SK-N-SH (cell line): ENCODE data around the gene ERGIC1. TPM values are rescaled to one million over a fixed set of nuclear protein-coding genes. Genes with fewer than 3 reads are reported as not detected.

Experiments
- CTCF ChIA-PET: fragments of 300-600, 350-600 bp; formaldehyde crosslinking; extraction: SDS; loops from one replicate; lab custom pipeline; 2021; lab: Yijun Ruan, JAX
- POLR2A ChIA-PET: fragments of 350-600 bp; sonication (Branson Sonifier 250); formaldehyde crosslinking; extraction: SDS; loops from one replicate; lab custom pipeline; 2020; ENCODE audit warnings: antibody characterized with exemption, inconsistent platforms; lab: Yijun Ruan, JAX
- DNase-seq: peaks from one replicate; pipeline ENCODE4 v3.0.0; 2012
- H2AFZ ChIP-seq: fragments of 200-600 bp; sonication (generic); 2 replicates; pipeline ENCODE4 v1.8.1; 2016; ENCODE audit warnings: antibody characterized with exemption, mild to moderate bottlenecking, low read depth
- H3F3A ChIP-seq: fragments of 200-600 bp; sonication (generic); replicated peaks from 2 replicates; pipeline ENCODE3; 2016; ENCODE audit warnings: antibody characterized with exemption, mild to moderate bottlenecking; ENCODE audit not compliant: insufficient read depth
- H3K27ac ChIP-seq, 2 experiments: fragments of 200-500 bp in 1 of 2; fragments of 200-600 bp in 1 of 2; sonication (Bioruptor generic) in 1 of 2; sonication (generic), shearing (Covaris generic) in 1 of 2; 2 replicates each; pipeline versions ENCODE4 v1.5.1 to v1.6.1; 2014 to 2016; ENCODE audit warnings: low read depth in 2 of 2, inconsistent platforms in 1 of 2, low read length in 1 of 2, mild to moderate bottlenecking in 1 of 2, mixed read lengths in 1 of 2
- H3K27me3 ChIP-seq: fragments of 200-600 bp; sonication (generic), shearing (Covaris generic); 2 replicates; pipeline ENCODE4 v1.6.1; 2016; ENCODE audit warnings: mixed run types; ENCODE audit not compliant: insufficient read depth
- H3K36me3 ChIP-seq, 2 experiments: fragments of 200-500 bp in 1 of 2; fragments of 200-600 bp in 1 of 2; sonication (Bioruptor generic) in 1 of 2; sonication (generic) in 1 of 2; replicated peaks in 1 of 2; 2 replicates each; pipeline versions ENCODE3 to v1.5.1; 2014 to 2016; ENCODE audit warnings: low read length in 1 of 2, mild to moderate bottlenecking in 1 of 2; ENCODE audit not compliant: insufficient read depth in 2 of 2, control insufficient read depth in 1 of 2
- H3K4me1 ChIP-seq, 2 experiments: fragments of 200-500 bp in 1 of 2; fragments of 200-600 bp in 1 of 2; sonication (Bioruptor generic) in 1 of 2; sonication (generic), shearing (Covaris generic) in 1 of 2; 2 replicates each; pipeline versions ENCODE4 v1.5.1 to v1.6.1; 2014 to 2016; ENCODE audit warnings: low read depth in 1 of 2, low read length in 1 of 2, mixed run types in 1 of 2; ENCODE audit not compliant: insufficient read depth in 2 of 2, control insufficient read depth in 1 of 2
- H3K4me2 ChIP-seq: fragments of 200-600 bp; sonication (generic), shearing (Covaris generic); 2 replicates; pipeline ENCODE4 v1.6.1; 2017; ENCODE audit warnings: mixed run types
- H3K4me3 ChIP-seq, 2 experiments: fragments of 200-500 bp in 1 of 2; fragments of 200-600 bp in 1 of 2; sonication (Bioruptor generic) in 1 of 2; sonication (generic), shearing (Covaris generic) in 1 of 2; 2 replicates each; pipeline versions ENCODE4 v1.5.1 to v1.8.1; 2014 to 2016; ENCODE audit warnings: low read depth in 2 of 2, inconsistent platforms in 1 of 2, low read length in 1 of 2, mild to moderate bottlenecking in 1 of 2, mixed read lengths in 1 of 2, moderate library complexity in 1 of 2
- H3K79me2 ChIP-seq: fragments of 200-600 bp; sonication (generic); 2 replicates; pipeline ENCODE4 v1.8.1; 2017; ENCODE audit warnings: mild to moderate bottlenecking; ENCODE audit not compliant: insufficient read depth
- H3K9ac ChIP-seq: fragments of 200-600 bp; sonication (generic); 2 replicates; pipeline ENCODE4 v1.6.1; 2017; ENCODE audit warnings: mixed run types
- H3K9me2 ChIP-seq: fragments of 200-600 bp; sonication (generic); 2 replicates; pipeline ENCODE4 v1.6.1; 2017; ENCODE audit warnings: mixed run types
- H3K9me3 ChIP-seq: fragments of 200-600 bp; sonication (generic); 2 replicates; pipeline ENCODE4 v1.6.1; 2017; ENCODE audit warnings: mixed run types, mild to moderate bottlenecking, moderate library complexity
- H4K20me1 ChIP-seq: fragments of 200-600 bp; sonication (generic); 2 replicates; pipeline ENCODE4 v1.6.1; 2017; ENCODE audit warnings: mild to moderate bottlenecking, mixed run types; ENCODE audit not compliant: insufficient read depth
- EP300 ChIP-seq, 2 experiments: IDR thresholded peaks; 2 replicates each; pipeline versions ENCODE4 v1.4.0 to v1.6.1; 2012; ENCODE audit warnings: borderline replicate concordance in 1 of 2, low read depth in 1 of 2, low read length in 1 of 2
- EZH2phosphoT487 ChIP-seq: fragments of 200-600 bp; sonication (generic); IDR thresholded peaks from 2 replicates; pipeline ENCODE4 v1.6.1; 2017; ENCODE audit warnings: low read depth, mixed run types, mild to moderate bottlenecking, antibody characterized with exemption, moderate library complexity, borderline replicate concordance
- FOSL2 ChIP-seq: IDR thresholded peaks from 2 replicates; pipeline ENCODE4 v1.4.0; 2012; ENCODE audit warnings: low read depth, mild to moderate bottlenecking, moderate library complexity, borderline replicate concordance
- FOXJ3 ChIP-seq: sonication (generic); formaldehyde crosslinking; IDR thresholded peaks from 2 replicates; pipeline ENCODE4 v1.5.1; 2020; ENCODE audit warnings: mild to moderate bottlenecking, missing genetic modification reagents
- JUND ChIP-seq: IDR thresholded peaks from 2 replicates; pipeline ENCODE4 v1.4.0; 2012
- RAD21 ChIP-seq: IDR thresholded peaks from 2 replicates; pipeline ENCODE4 v1.6.1; 2012; ENCODE audit warnings: mild to moderate bottlenecking, low read length
- RFX5 ChIP-seq: IDR thresholded peaks from 2 replicates; pipeline ENCODE4 v1.6.1; 2012; ENCODE audit warnings: mild to moderate bottlenecking, improper control_type of control experiment, low read length
- RXRA ChIP-seq: IDR thresholded peaks from 2 replicates; pipeline ENCODE4 v1.4.0; 2012; ENCODE audit warnings: low read depth, mild to moderate bottlenecking, borderline replicate concordance
- TCF12 ChIP-seq: IDR thresholded peaks from 2 replicates; pipeline ENCODE4 v1.4.0; 2012
- WGBS: methylation state at CpG from one replicate; pipeline ENCODE4 v1.1.6; 2017; ENCODE audit warnings: low lambda C conversion rate; 5-methylcytosine and 5-hydroxymethylcytosine counted together
- polyA plus RNA-seq, 3 experiments: library from polyadenylated mRNA; depleted of rRNA; stranded (reverse); fragments of >200 nt; gene quantifications; 2 replicates each; pipeline ENCODE4 v1.2.3, GENCODE V29; 2012

Gene ERGIC1
- polyA plus RNA-seq, 1 of the 3 experiments (the other 2 are of a cell fraction), result 101 TPM

DNA sequence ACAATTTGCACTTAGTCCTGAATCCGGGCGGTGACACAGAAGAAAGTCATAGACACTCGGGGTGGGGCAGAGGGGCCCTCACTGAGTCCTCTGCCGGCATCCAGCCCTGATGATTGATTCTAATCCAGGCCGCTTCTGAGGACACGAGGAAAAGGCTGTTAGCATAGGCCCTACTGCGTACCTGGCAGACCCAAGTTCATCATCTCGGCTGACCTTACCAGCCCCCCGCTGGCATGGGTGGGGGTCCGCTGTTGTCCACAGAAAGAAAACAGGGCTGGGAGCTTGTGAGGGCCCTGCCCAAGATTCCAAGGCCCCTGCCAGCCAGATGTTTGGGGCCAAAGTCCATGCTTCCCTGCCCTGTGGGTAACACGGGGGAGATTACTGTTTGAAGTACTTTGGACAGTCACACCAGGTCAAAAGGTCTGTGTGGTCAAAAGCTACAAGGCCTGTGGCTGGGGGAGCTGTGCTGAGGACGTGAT lies 24.5 kb downstream of the ERGIC1 start:
- H4K20me1 ChIP-seq, result no peaks in the 10 kb centered on the region
- TF ChIP-seq FOXJ3 (no peak), RXRA (no peak)
- TF ChIP-seq, all 33 proteins: peak for 0
- Histone ChIP-seq H3K36me3 (peaks cover 0 to 7% of the 10 kb centered on the region in 2 experiments), H3K27ac (peak overlapping the region in 1 of 2 experiments; percentile 72; a peak in 2 of 4 replicates), H3F3A (no peaks in the 10 kb centered on the region), H3K9me2 (no peaks in the 10 kb centered on the region), H3K27me3 (no peaks in the 10 kb centered on the region), H3K4me3 (no peak overlapping the region), H3K9me3 (no peaks in the 10 kb centered on the region), H3K9ac (peak overlapping the region; percentile 48; the same call in 1 of the 2 replicates), H3K79me2 (peaks cover 73% of the 10 kb centered on the region), H3K4me2 (peak overlapping the region; percentile 25; the same call in 1 of the 2 replicates), H3K4me1 (peaks cover 20 to 22% of the 10 kb centered on the region in 2 experiments; a peak in 2 of 4 replicates), H2AFZ (no peak overlapping the region)
- ChIA-PET CTCF (interaction anchor here (1.6 kb wide), 1 partner anchor 142 kb away, joined by 6 read pairs; no protein-coding TSS in a partner anchor), POLR2A (interaction anchor here (0.7 kb wide), 1 partner anchor 286 kb away, joined by 3 read pairs; no protein-coding TSS in a partner anchor)
- no peak for DNase-seq
- whole genome bisulfite sequencing, result 86% methylated on average over 12 of the region's 12 CpGs

DNA sequence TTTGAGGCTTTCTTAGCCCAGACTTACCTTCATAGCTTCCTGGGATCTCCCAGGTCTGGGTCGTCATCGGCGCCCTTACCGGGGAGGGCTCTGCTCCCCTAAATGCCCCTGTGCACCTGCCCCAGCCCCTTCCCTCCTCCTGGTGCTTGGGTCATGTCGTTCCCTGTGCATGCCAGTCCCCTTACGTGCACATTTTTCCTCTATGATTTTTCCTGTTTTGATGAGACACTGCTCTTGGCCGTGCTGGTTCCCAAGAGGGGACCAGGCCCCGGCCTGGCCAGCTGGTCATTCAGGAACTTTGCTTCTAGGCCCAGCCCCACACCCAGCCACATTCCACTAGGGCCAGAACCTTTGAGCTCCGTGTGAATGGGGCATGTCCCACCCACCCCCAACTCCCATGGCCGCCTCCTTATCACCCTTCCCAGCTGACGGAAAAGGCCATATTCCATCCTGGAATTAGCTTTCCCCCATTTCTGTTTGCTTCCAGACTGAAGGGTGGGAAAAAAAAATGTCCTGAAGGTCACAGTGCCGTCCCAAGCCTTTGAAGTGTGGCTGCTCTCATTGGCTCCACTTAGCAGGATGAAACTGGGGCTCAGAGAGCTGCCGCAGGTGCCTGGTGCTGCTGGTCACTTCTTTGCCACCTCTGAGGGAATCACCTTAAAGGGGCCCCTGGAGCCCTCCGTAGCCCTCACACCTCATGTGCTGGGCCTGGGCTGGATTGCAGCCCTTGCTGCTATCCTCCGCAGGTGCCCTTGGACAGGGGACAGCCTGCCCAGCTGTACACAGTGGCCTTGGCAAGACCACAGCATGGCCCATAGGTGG lies 25.1 kb downstream of the ERGIC1 start:
- 57% methylated on average over 12 of the region's 15 CpGs for WGBS
- H3K4me3 ChIP-seq, result no peak overlapping the region
- H3K4me2 ChIP-seq, result peak overlapping the region; percentile 25; the same call in 1 of the 2 replicates
- H3F3A ChIP-seq, result no peaks in the 10 kb centered on the region
- no peak overlapping the region for H2AFZ ChIP-seq
- TF ChIP-seq RFX5 (no peak), RXRA (0 out of 2 replicates have a peak, but pooled peaks have one; percentile 32), EP300 (IDR thresholded peaks at IDR 0.05; ENCODE audit: borderline replicate concordance in 1 of 2, low read depth in 1 of 2, low read length in 1 of 2) (peak in 1 of 2 experiments; percentile 25; a peak in 1 of 4 replicates), TCF12 (peak; percentile 44; the same call in 1 of the 2 replicates), FOSL2 (peak; percentile 41; the same call in 1 of the 2 replicates), JUND (0 out of 2 replicates have a peak, but pooled peaks have one; percentile 20), RAD21 (no peak), EZH2phosphoT487 (no peak)
- H3K27me3 ChIP-seq, result no peaks in the 10 kb centered on the region
- POLR2A ChIA-PET, result interaction anchor here (0.7 kb wide), 1 partner anchor 286 kb away, joined by 3 read pairs; no protein-coding TSS in a partner anchor
- no peaks in the 10 kb centered on the region for H3K9me2 ChIP-seq
- peak overlapping the region; percentile 48; the same call in 1 of the 2 replicates for H3K9ac ChIP-seq
- peaks cover 20 to 22% of the 10 kb centered on the region in 2 experiments; a peak in 2 of 4 replicates for H3K4me1 ChIP-seq
- H3K36me3 ChIP-seq, result peaks cover 0 to 7% of the 10 kb centered on the region in 2 experiments
- no peaks in the 10 kb centered on the region for H4K20me1 ChIP-seq
- H3K9me3 ChIP-seq, result no peaks in the 10 kb centered on the region
- H3K27ac ChIP-seq, result peak overlapping the region in 1 of 2 experiments; percentile 72; a peak in 2 of 4 replicates
- H3K79me2 ChIP-seq, result peaks cover 67% of the 10 kb centered on the region
- CTCF ChIA-PET, result interaction anchor here (1.6 kb wide), 1 partner anchor 143 kb away, joined by 6 read pairs; no protein-coding TSS in a partner anchor
- DNase-seq, result no peak
